ENCODE measurements around the gene KHDC1. TPM values are rescaled to one million over a fixed set of nuclear protein-coding genes. Genes with fewer than 3 reads are reported as not detected.
A peak's percentile ranks its signal among the peaks of the same experiment; 100 is the strongest.

Gene KHDC1
- total RNA-seq, 1 experiment from 2014 or later = 7.7 TPM

GRCh38 chr6:73290435-73290834, 27.4 kb upstream of the KHDC1 start:
- peaks cover 9 to 22% (median 15%) of the 10 kb centered on the region in 3 experiments; a peak in 6 of 7 replicates for H3K36me3 Mint-ChIP-seq (ENCODE audit: insufficient read depth in 1 of 3, low read depth in 3 of 3)
- no peak overlapping the region for H3T11ph ChIP-seq (ENCODE audit: low read length)
- no peak overlapping the region for H2BK120ac ChIP-seq (ENCODE audit: low read depth, low read length, poor library complexity, severe bottlenecking)
- H3K4me1 ChIP-seq (ENCODE audit: insufficient read depth, low read length) = no peaks in the 10 kb centered on the region
- H4K91ac ChIP-seq (ENCODE audit: insufficient read length, low read depth, low read length) = no peak overlapping the region
- no peaks in the 10 kb centered on the region for H3K79me1 ChIP-seq (ENCODE audit: insufficient read depth, low read depth, low read length, poor library complexity, severe bottlenecking)
- peaks cover 0 to 3% of the 10 kb centered on the region in 2 experiments; a peak in 2 of 5 replicates for H3K9me3 Mint-ChIP-seq
- no peak overlapping the region for H4K8ac ChIP-seq (replicated peaks; ENCODE audit: insufficient read length, low read depth, low read length)
- no peak overlapping the region for H2AK5ac ChIP-seq (ENCODE audit: insufficient read length, low read length)
- no peaks in the 10 kb centered on the region for H3K9me3 ChIP-seq (ENCODE audit: control insufficient read depth, low read depth, low read length)
- no peak overlapping the region for H3K4me2 ChIP-seq (ENCODE audit: insufficient read depth, insufficient read length, low read length)
- no peak overlapping the region for H3K23ac ChIP-seq (ENCODE audit: insufficient read length, low read depth, low read length)
- H3K4ac ChIP-seq (ENCODE audit: low read depth, low read length) = no peak overlapping the region
- H3K27me3 Mint-ChIP-seq (ENCODE audit: low read depth) = no peaks in the 10 kb centered on the region
- DNase-seq = no peak
- no peak overlapping the region for H2BK20ac ChIP-seq (ENCODE audit: low read depth, low read length, poor library complexity, severe bottlenecking)
- H3K27me3 ChIP-seq (ENCODE audit: insufficient read depth, low read length) = no peaks in the 10 kb centered on the region
- no peak overlapping the region for H3K27ac ChIP-seq (ENCODE audit: insufficient read length, low read depth, low read length)
- peak overlapping the region in 1 of 3 experiments; percentile 18; a peak in 2 of 7 replicates for H3K27ac Mint-ChIP-seq
- H2BK12ac ChIP-seq (ENCODE audit: insufficient read length, low read depth, low read length) = no peak overlapping the region
- H3K56ac ChIP-seq (ENCODE audit: insufficient read length, low read depth, low read length) = no peak overlapping the region
- no peaks in the 10 kb centered on the region for H4K20me1 ChIP-seq (ENCODE audit: control insufficient read depth, insufficient read depth, insufficient read length)
- no peak for TF ChIP-seq CTCF (conservative IDR thresholded peaks at IDR 0.05)
- no peak overlapping the region for H4K5ac ChIP-seq (ENCODE audit: insufficient read length, low read depth, low read length)
- H3K23me2 ChIP-seq (ENCODE audit: insufficient read length, low read depth, low read length, poor library complexity, severe bottlenecking) = no peaks in the 10 kb centered on the region
- H3K79me2 ChIP-seq (ENCODE audit: insufficient read depth, low read length) = 0 out of 2 replicates have a peak, but pooled peaks cover 2% of the 10 kb centered on the region
- no peak overlapping the region for H2BK5ac ChIP-seq (ENCODE audit: insufficient read length, low read length)
- no peak overlapping the region for H3K9ac ChIP-seq (ENCODE audit: extremely low read depth, insufficient read length, low read length)
- no peak overlapping the region for H3K4me3 Mint-ChIP-seq
- H3K18ac ChIP-seq (ENCODE audit: insufficient read length, low read depth, low read length) = no peak overlapping the region
- no peak overlapping the region for H2AFZ ChIP-seq (ENCODE audit: low read length)
- H3K4me1 Mint-ChIP-seq = peaks cover 0 to 5% of the 10 kb centered on the region in 2 experiments; a peak in 2 of 4 replicates
- no peak overlapping the region for H3K14ac ChIP-seq (ENCODE audit: insufficient read depth, low read length)
- no peak overlapping the region for H2BK15ac ChIP-seq (ENCODE audit: low read depth, low read length)
